Measurements from ENCODE around the gene HNRNPAB.
"Not testable (repeated sequence)": the region's sequence is repeated elsewhere in the genome, so short reads cannot be mapped to it uniquely, and the experiment has no call there.

HNRNPAB gene

GRCh38 chr5:178223196-178223773 is 19.0 kb downstream of the HNRNPAB start:
- H3K4me3 ChIP-seq (ENCODE audit: low read depth, low read length) = no peak overlapping the region
- DNase-seq (ENCODE audit: low read depth) = no peak
- no peak for TF ChIP-seq CTCF (IDR thresholded peaks at IDR 0.05; ENCODE audit: control insufficient read depth, extremely low read depth, insufficient read depth)

- no peak overlapping the region for H3K4me3 ChIP-seq (ENCODE audit: low read depth, low read length)
- no peak for DNase-seq (ENCODE audit: low read depth)
- TF ChIP-seq CTCF (IDR thresholded peaks at IDR 0.05; ENCODE audit: control insufficient read depth, extremely low read depth, insufficient read depth) = no peak
These were observed 19.5 kb downstream of the HNRNPAB start for GRCh38 chr5:178223828-178224335.

GRCh38 chr5:178224403-178224802 is 20.1 kb downstream of the HNRNPAB start:
- H3K4me3 ChIP-seq (ENCODE audit: low read depth, low read length) = no peak overlapping the region
- DNase-seq (ENCODE audit: low read depth) = no peak
- no peak for TF ChIP-seq CTCF (IDR thresholded peaks at IDR 0.05; ENCODE audit: control insufficient read depth, extremely low read depth, insufficient read depth)

GRCh38 chr5:178225174-178225573 is 20.8 kb downstream of the HNRNPAB start:
- no peak for TF ChIP-seq CTCF (IDR thresholded peaks at IDR 0.05; ENCODE audit: control insufficient read depth, extremely low read depth, insufficient read depth)
- no peak for DNase-seq (ENCODE audit: low read depth)
- no peak overlapping the region for H3K4me3 ChIP-seq (ENCODE audit: low read depth, low read length)

- H3K4me3 ChIP-seq (ENCODE audit: low read depth, low read length) = no peak overlapping the region
- no peak for DNase-seq (ENCODE audit: low read depth)
- no peak for TF ChIP-seq CTCF (IDR thresholded peaks at IDR 0.05; ENCODE audit: control insufficient read depth, extremely low read depth, insufficient read depth)
These were observed 22.9 kb downstream of the HNRNPAB start for GRCh38 chr5:178227138-178227659.

GRCh38 chr5:178227929-178228328 is 23.6 kb downstream of the HNRNPAB start:
- no peak overlapping the region for H3K4me3 ChIP-seq (ENCODE audit: low read depth, low read length)
- TF ChIP-seq CTCF (IDR thresholded peaks at IDR 0.05; ENCODE audit: control insufficient read depth, extremely low read depth, insufficient read depth) = no peak
- no peak for DNase-seq (ENCODE audit: low read depth)

- no peak overlapping the region for H3K4me3 ChIP-seq (ENCODE audit: low read depth, low read length)
- no peak for DNase-seq (ENCODE audit: low read depth)
- no peak for TF ChIP-seq CTCF (IDR thresholded peaks at IDR 0.05; ENCODE audit: control insufficient read depth, extremely low read depth, insufficient read depth)
These were observed 24.3 kb downstream of the HNRNPAB start for GRCh38 chr5:178228609-178229008.

GRCh38 chr5:178229111-178229510 is 24.8 kb downstream of the HNRNPAB start:
- H3K4me3 ChIP-seq (ENCODE audit: low read depth, low read length); DNase-seq (ENCODE audit: low read depth): not testable (repeated sequence)

All from LNCaP clone FGC (cell line).